CD4-positive, alpha-beta T cell treated with Interleukin-17A for 4 hours (primary cell): ENCODE data around the gene RAB40C.

ENCODE experiments used
- DNase-seq: peaks from one replicate; pipeline ENCODE4 v3.0.0-alpha.2; 2020; ENCODE audit warnings: mixed read lengths

RAB40C gene

GRCh38 chr16:619476-620100, 29.7 kb downstream of the RAB40C start:
- DNase-seq = no peak

- no peak for DNase-seq
These were observed 31.0 kb downstream of the RAB40C start for GRCh38 chr16:620700-621525.

- DNase-seq = no peak
These were observed 31.8 kb downstream of the RAB40C start for GRCh38 chr16:621526-622105.

DNA sequence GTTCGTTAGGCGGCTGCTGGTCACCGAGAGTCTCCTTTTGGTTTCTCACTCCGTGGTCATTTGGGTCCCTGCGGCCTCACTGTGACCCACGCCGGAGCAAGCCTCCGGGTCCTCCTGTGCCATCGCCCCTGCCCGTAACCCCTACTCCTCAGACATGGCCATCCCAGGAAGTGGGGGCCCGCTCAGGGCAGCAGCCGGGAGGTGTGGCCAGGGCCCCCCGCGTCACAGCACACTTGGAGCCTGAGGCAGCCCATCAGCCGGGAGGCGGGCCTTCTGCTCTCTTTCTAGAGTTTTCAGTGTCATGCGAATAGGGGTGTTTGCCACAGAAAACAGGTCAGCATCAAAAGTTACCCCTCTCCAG, 33.0 kb downstream of the RAB40C start:
- no peak for DNase-seq

DNA sequence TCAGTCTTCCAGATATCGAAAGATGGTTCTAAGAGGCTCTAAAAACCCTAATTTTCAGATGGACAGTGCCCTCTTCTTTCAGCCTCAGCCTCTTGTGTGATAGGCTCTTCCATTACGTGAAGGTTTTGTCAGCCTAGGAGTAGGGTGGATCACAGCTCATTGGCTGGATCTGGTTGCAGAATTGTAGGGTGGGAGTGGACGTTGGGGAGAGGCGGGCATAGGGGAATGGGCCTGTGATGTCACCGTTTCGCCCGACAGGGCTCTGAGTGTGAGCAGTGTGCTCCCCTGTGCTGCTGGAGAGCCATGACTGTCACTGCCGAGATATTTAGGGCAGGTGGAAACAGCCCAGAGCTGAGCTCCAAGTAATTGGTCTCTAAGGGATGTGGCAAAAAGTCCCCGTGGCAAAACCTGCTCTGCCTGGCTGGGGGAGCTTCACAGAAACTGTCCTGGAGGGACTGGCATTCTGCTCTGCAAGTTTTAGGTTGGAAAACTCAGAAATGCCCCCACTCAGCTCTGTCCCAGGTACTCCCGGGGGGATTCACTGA, 34.7 kb downstream of the RAB40C start:
- no peak for DNase-seq

DNA sequence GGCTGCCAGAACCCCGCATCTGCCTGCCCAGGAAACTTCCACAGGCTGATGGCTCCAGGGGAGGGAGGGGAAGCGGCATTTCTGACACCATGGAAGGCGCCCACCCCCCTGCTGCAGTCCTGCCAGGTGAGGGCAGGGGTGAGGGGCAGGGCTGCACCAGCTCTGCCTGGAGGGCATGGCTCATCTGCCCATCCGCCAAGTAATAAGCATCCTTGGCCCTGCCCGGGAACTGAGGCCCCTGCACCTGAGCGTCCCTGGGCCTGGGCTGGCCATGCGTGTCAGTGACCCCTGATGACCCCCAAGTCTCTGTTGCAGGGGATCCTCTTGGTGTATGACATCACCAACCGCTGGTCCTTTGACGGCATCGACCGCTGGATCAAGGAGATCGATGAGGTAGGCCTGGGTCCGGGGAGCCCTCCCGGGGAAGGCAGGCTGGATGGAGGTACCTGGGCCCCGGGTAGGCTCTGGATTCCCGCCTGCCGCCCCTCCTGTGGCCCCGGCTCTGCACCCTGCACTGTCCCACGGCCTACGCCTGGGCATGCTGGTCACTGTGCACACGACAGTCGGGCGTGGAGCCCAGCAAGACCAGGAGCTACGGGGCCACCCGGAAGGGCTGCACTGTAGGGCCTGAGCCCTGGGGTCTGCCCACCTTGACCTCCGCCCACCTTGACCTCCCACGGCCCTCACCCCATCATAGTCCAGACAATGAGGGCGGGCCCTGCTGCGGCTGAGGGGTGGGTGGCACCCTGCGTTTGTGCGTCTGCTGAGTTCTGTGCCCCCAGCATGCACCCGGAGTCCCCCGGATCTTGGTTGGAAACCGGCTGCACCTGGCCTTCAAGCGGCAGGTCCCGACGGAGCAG, 35.5 kb downstream of the RAB40C start:
- no peak for DNase-seq

DNA sequence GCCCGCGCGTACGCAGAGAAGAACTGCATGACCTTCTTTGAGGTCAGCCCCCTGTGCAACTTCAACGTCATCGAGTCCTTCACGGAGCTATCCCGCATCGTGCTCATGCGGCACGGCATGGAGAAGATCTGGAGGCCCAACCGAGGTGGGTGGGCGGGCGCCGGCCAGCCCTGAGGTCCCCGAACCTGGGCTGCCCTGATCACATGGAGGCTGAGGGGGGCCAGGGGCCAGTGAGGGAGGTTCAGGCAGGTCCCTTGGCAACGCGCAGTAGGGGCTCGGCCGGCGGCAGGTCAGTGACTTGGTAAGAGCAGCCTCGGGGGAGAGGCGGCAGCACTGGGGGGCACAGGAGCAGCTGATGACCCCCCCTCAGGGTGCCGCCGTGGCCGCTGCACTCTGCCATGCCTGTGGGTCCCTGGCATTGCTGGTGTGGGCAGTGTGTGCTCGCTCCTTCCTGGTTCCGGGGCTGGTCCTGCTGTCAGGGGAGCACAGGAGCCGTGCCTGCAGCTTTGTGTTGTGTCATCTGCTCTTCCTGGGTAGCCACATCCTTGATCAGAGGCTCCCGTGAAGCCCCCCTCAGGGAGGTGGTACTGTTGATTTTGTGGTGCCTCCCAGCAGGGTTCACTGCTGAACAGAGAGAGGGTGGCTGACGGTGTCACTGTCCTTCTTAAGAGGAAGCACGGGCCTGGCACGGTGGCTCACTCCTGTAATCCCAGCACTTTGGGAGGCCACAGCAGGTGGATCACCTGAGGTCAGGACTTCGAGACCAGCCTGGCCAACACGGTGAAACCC, 36.3 kb downstream of the RAB40C start:
- no peak for DNase-seq

DNA sequence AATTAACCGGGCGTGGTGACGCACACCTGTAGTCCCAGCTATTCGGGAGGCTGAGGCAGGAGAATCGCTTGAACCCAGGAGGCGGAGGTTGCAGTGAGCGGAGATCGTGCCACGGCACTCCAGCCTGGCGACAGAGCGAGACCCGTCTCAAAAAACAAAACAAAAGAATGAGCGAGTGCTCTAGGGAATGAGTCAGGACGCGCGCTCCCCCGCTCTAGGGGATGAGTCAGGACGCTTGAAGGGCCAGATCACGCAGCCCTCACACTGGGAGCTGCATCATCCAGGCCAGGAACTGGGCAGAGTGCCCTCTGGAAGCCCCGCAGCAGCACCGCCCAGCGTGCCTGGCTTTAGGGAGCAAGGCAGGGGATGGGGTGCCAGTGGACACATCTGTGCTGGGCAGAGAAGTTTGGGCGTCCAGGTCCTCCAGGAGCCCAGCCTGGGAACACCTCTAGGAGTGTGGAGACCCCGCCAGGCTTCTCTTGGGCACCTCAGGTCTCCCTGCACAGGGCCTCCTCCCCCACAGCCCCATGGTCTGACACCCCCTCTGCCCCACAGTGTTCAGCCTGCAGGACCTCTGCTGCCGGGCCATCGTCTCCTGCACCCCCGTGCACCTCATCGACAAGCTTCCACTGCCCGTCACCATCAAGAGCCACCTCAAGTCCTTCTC, 37.1 kb downstream of the RAB40C start:
- DNase-seq = no peak

DNA sequence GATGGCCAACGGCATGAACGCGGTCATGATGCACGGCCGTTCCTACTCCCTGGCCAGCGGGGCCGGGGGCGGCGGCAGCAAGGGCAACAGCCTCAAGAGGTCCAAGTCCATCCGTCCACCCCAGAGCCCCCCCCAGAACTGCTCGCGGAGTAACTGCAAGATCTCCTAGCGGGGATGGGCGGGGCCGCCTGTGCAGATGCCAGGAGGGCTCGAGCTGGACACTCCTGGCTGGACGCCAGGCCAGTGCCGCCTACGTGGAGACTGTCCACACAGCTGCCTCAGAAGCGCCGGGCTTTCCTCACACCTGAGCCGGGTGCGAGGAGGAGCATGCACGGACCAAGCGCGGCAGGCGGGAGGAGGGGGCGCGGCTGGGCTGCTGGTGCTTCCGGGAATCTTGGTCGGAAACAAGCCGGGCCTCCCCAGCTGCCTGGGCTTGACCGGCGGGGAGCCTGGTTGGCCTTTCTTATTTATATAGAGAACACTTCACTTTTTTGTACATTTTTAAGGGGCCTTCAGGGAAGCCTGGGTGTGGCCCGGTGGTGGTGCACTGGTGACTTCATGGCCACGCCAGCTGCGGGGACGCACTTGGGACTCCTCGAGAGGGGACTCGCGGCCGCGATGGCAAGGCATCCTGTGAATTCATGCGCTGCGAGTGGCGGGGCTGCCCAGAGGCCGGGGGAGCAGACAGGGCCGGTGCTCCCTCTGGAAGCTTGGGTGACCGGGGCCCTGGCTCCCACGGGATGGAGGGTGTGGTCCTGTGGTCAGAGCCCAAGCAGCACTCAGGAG, 37.8 kb downstream of the RAB40C start:
- no peak for DNase-seq

DNA sequence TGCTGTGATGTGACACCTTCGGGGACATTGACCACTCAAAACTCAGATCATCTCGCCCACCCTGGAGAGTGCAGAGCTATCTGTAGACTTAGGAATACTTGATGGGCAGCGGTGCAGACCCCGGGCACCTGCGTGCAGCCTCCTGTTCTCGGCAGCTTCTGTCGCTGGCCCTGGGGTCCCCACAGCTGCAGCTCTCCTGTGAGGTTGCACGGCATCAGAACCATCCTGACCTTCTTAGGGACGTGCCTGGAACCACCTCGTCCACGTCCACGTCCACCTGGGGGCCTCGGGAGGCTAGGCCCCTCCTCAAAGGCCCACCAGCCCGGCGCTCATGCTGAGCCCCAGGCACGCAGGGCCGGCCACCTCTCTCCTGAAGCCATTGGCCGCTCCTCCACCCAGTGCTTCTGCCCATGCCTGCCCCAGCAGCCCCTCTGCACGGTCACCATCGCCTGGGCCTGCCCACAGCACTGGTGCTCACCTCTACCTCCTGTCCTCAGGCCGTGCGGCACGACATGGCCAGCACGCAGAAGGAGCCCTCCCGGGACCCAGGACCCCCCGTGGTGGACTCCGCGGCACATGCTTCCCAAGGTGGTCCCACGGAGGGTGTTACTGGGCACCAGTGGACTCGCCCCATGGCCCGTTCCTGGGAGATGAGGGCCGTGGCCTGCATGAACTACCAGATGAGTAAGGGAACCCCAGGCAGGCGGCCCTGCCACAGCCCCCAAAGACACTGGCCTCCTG, 38.6 kb downstream of the RAB40C start:
- DNase-seq = no peak

- DNase-seq = no peak
These were observed 39.4 kb downstream of the RAB40C start for GRCh38 chr16:629185-629832.

DNA sequence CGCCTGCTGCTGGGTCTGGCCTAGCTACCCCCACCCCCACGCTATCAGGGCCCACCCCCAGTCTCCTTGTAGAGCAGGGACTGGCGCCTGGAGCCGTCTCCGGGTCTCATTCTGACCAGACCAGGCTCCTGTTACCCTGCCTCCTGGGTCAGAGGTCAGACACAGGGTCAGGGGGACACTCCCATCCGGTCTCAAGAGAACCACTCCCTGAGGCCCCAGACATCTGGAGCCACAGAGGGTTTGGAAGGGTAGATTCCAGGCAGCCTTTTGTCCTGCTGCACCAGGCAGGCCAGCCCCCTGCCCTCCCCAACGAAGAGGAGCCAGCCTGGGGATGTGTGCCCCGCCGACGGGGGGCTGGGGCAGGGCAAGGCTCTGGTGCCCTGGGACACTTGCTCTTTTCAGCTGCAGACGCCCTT, 40.0 kb downstream of the RAB40C start:
- no peak for DNase-seq

DNA sequence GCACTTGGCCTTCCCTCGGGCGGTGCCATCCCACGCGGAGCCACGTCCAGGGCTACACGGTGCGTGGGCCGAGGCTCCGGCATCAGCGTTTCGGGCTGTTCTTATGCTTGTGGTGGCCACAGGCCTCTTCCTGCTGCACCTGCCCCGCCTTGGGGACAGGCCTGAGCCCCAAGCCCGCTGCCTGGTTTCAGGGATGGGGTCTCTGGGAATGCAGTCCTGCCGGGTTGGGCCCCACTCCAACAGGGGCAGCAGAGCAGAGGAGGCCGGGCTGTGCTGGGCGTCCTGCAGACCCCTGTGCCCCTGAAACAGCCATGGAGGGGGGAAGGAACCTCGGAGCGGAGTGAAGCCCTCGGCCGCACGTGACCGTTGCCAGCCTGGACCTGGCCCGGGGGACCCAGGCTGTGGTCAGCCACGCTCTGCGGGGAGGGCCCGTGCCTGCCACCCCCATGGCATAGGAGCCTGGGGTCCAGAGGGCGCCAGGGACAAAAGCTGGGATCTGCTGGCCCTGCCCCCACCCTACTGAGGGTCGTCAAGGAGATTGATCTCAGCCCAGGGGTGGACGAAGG, 40.5 kb downstream of the RAB40C start:
- DNase-seq = no peak

- DNase-seq = no peak
These were observed 41.0 kb downstream of the RAB40C start, which contains the start of gene WFIKKN1 for GRCh38 chr16:630815-631405. TSS of gene WFIKKN1 (plus strand) at chr16:630985. CDS start at chr16:631254, 269 bp downstream.

- no peak for DNase-seq
These were observed 42.0 kb downstream of the RAB40C start for GRCh38 chr16:631808-632358.

DNA sequence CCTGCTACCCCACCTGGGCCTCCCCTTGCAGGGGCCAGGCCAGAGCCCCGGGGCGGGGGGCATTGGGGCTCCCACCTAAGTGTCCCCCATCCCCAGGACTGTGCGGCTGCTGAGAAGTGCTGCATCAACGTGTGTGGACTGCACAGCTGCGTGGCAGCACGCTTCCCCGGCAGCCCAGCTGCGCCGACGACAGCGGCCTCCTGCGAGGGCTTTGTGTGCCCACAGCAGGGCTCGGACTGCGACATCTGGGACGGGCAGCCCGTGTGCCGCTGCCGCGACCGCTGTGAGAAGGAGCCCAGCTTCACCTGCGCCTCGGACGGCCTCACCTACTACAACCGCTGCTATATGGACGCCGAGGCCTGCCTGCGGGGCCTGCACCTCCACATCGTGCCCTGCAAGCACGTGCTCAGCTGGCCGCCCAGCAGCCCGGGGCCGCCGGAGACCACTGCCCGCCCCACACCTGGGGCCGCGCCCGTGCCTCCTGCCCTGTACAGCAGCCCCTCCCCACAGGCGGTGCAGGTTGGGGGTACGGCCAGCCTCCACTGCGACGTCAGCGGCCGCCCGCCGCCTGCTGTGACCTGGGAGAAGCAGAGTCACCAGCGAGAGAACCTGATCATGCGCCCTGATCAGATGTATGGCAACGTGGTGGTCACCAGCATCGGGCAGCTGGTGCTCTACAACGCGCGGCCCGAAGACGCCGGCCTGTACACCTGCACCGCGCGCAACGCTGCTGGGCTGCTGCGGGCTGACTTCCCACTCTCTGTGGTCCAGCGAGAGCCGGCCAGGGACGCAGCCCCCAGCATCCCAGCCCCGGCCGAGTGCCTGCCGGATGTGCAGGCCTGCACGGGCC, 42.8 kb downstream of the RAB40C start:
- DNase-seq = no peak
